ENCODE measurements around the gene PCGF1. TPM values are rescaled to one million over a fixed set of nuclear protein-coding genes. Genes with fewer than 3 reads are reported as not detected.

Gene PCGF1
- total and polyA plus RNA-seq, 2 of the 13 experiments (the other 11 are each of a cell fraction or from before 2014, with no cell fraction given) = 20.4 to 22.6 TPM

DNA sequence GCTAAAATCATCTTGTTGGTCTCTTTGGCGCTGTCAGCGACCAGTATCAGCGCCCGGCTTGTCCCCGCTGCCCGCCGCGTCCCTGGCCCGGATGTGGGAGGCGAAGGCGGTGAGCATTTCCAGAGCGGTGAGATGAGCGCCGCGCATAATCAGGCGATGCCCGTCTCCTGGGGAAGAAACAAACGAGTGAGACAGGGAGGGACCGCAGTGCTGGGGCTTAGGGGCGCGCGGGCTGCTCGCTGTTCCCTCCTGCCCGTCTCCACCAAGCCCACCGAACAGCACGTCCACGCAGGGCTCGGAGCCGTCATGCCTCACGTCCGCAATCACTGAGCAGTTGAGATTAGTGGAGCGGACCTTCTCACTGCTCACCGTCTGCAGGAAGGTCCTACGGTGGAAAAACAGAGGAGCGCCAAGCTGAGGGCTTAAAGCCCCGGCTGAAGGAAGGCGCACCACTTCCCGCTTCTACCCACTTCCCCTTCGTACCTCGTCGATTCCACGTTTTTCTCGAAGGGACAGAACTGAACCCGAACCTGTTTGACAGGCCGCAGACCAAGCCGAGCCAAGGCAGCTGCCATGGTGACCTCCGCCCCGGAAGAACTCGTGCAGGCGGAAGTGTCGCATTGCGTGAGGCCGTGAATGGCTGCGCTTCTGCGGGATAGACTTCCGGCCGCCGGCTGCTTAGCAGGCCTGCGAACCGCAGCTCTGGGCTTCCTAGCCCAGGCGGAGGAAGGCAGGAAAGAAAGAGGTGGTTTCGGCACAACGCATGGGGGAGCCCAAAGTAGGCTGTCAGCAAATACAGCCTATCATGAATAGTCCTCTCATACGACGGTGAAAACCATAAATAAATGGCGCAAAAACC, 35.2 kb downstream of the PCGF1 start, which contains the start of gene MRPL53 (continued):
- peak; percentile 80 for TF ChIP-seq CREB1 (IDR thresholded peaks at IDR 0.05)
- peak; percentile 95 for TF ChIP-seq CREB1 (CRISPR knock-in tag; IDR thresholded peaks at IDR 0.05)
- TF ChIP-seq, protein P1, sequence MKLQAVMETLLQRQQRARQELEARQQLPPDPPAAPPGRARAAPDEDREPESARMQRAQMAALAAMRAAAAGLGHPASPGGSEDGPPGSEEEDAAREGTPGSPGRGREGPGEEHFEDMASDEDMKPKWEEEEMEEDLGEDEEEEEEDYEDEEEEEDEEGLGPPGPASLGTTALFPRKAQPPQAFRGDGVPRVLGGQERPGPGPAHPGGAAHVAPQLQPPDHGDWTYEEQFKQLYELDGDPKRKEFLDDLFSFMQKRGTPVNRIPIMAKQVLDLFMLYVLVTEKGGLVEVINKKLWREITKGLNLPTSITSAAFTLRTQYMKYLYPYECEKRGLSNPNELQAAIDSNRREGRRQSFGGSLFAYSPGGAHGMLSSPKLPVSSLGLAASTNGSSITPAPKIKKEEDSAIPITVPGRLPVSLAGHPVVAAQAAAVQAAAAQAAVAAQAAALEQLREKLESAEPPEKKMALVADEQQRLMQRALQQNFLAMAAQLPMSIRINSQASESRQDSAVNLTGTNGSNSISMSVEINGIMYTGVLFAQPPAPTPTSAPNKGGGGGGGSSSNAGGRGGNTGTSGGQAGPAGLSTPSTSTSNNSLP (IDR thresholded peaks at IDR 0.05; ENCODE audit: low read depth, low read length) = no peak
- peak; percentile 98 for TF ChIP-seq ETV5 (CRISPR knock-in tag; IDR thresholded peaks at IDR 0.05; ENCODE audit: borderline replicate concordance)
- no peak for TF ChIP-seq ZFP36 (IDR thresholded peaks at IDR 0.05; ENCODE audit: borderline replicate concordance, low read depth, low read length, partially characterized antibody)
- peak; percentile 96 for TF ChIP-seq ZNF556 (CRISPR knock-in tag; IDR thresholded peaks at IDR 0.05; ENCODE audit: borderline replicate concordance)
- no peak; the same call in 1 of the 2 replicates for TF ChIP-seq HNF1A (IDR thresholded peaks at IDR 0.05; ENCODE audit: low read depth)
- peak; percentile 89 for TF ChIP-seq HNF1A (CRISPR knock-in tag; IDR thresholded peaks at IDR 0.05; ENCODE audit: borderline replicate concordance)
- 0 out of 2 replicates have a peak, but pooled peaks have one; percentile 93 for TF ChIP-seq ZSCAN30 (CRISPR knock-in tag; IDR thresholded peaks at IDR 0.05)
- TF ChIP-seq NFRKB (IDR thresholded peaks at IDR 0.05) = no peak
- TF ChIP-seq POLR2G (IDR thresholded peaks at IDR 0.05; ENCODE audit: low read depth, low read length) = peak; percentile 100
- no peak for TF ChIP-seq PRPF4 (IDR thresholded peaks at IDR 0.05; ENCODE audit: low read depth, low read length, poor library complexity, severe bottlenecking)
- TF ChIP-seq ZNF775 (CRISPR knock-in tag; IDR thresholded peaks at IDR 0.05; ENCODE audit: borderline replicate concordance) = peak; percentile 16
- peak; percentile 87; the same call in 1 of the 3 replicates for TF ChIP-seq MXI1 (IDR thresholded peaks at IDR 0.05; ENCODE audit: borderline replicate concordance, low read depth, low read length)
- TF ChIP-seq ZMYM2 (CRISPR knock-in tag; IDR thresholded peaks at IDR 0.05) = 0 out of 2 replicates have a peak, but pooled peaks have one; percentile 49
- TF ChIP-seq, protein P2, sequence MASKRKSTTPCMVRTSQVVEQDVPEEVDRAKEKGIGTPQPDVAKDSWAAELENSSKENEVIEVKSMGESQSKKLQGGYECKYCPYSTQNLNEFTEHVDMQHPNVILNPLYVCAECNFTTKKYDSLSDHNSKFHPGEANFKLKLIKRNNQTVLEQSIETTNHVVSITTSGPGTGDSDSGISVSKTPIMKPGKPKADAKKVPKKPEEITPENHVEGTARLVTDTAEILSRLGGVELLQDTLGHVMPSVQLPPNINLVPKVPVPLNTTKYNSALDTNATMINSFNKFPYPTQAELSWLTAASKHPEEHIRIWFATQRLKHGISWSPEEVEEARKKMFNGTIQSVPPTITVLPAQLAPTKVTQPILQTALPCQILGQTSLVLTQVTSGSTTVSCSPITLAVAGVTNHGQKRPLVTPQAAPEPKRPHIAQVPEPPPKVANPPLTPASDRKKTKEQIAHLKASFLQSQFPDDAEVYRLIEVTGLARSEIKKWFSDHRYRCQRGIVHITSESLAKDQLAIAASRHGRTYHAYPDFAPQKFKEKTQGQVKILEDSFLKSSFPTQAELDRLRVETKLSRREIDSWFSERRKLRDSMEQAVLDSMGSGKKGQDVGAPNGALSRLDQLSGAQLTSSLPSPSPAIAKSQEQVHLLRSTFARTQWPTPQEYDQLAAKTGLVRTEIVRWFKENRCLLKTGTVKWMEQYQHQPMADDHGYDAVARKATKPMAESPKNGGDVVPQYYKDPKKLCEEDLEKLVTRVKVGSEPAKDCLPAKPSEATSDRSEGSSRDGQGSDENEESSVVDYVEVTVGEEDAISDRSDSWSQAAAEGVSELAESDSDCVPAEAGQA (IDR thresholded peaks at IDR 0.05; ENCODE audit: low read depth) = peak; percentile 93
- TF ChIP-seq, protein P2 (CRISPR knock-in tag; IDR thresholded peaks at IDR 0.05; ENCODE audit: borderline replicate concordance) = no peak
